MV-4-11 (cell line): ENCODE measurements around the gene PRKN.

Source experiments
- DNase-seq: peaks from one replicate; lab custom pipeline; 2025; lab: John Stamatoyannopoulos, UW

Gene PRKN

GRCh38 chr6:162615016-162615705 is 112.4 kb downstream of the PRKN start:
- DNase-seq = peak; percentile 16

- no peak for DNase-seq
These were observed 114.3 kb downstream of the PRKN start for GRCh38 chr6:162613310-162613709.

- DNase-seq = no peak
These were observed 115.0 kb downstream of the PRKN start for GRCh38 chr6:162612613-162613012.

GRCh38 chr6:162610351-162610750 is 117.2 kb downstream of the PRKN start:
- no peak for DNase-seq

- no peak for DNase-seq
These were observed 121.7 kb downstream of the PRKN start for GRCh38 chr6:162605881-162606280.

GRCh38 chr6:162603231-162604015 is 124.1 kb downstream of the PRKN start:
- DNase-seq = no peak

GRCh38 chr6:162602759-162603158 is 124.8 kb downstream of the PRKN start:
- no peak for DNase-seq

- DNase-seq = no peak
These were observed 130.9 kb downstream of the PRKN start for GRCh38 chr6:162596676-162597075.

GRCh38 chr6:162591517-162591916 is 136.0 kb downstream of the PRKN start:
- DNase-seq = no peak

GRCh38 chr6:162581988-162582780 is 145.4 kb downstream of the PRKN start:
- no peak for DNase-seq

- DNase-seq = no peak
These were observed 146.9 kb downstream of the PRKN start for GRCh38 chr6:162580619-162581018.

GRCh38 chr6:162576016-162576415 is 151.6 kb downstream of the PRKN start:
- DNase-seq = no peak

GRCh38 chr6:162572240-162572639 is 155.3 kb downstream of the PRKN start:
- DNase-seq = no peak

- no peak for DNase-seq
These were observed 159.3 kb downstream of the PRKN start for GRCh38 chr6:162568266-162568665.

- no peak for DNase-seq
These were observed 165.5 kb downstream of the PRKN start for GRCh38 chr6:162562041-162562440.

- no peak for DNase-seq
These were observed 166.7 kb downstream of the PRKN start for GRCh38 chr6:162560891-162561290.

GRCh38 chr6:162554531-162554930 is 173.0 kb downstream of the PRKN start:
- no peak for DNase-seq

GRCh38 chr6:162546905-162547304 is 180.7 kb downstream of the PRKN start:
- DNase-seq = no peak

- DNase-seq = no peak
These were observed 184.3 kb downstream of the PRKN start for GRCh38 chr6:162543221-162543620.

- DNase-seq = no peak
These were observed 186.5 kb downstream of the PRKN start for GRCh38 chr6:162541019-162541601.

GRCh38 chr6:162539321-162539720 is 188.2 kb downstream of the PRKN start:
- DNase-seq = no peak

- no peak for DNase-seq
These were observed 188.9 kb downstream of the PRKN start for GRCh38 chr6:162538643-162539064.
